ENCODE data around the gene GLDC.

Gene GLDC

GRCh38 chr9:6609497-6610016 lies 36.0 kb downstream of the GLDC start:
- TF ChIP-seq, protein P1, sequence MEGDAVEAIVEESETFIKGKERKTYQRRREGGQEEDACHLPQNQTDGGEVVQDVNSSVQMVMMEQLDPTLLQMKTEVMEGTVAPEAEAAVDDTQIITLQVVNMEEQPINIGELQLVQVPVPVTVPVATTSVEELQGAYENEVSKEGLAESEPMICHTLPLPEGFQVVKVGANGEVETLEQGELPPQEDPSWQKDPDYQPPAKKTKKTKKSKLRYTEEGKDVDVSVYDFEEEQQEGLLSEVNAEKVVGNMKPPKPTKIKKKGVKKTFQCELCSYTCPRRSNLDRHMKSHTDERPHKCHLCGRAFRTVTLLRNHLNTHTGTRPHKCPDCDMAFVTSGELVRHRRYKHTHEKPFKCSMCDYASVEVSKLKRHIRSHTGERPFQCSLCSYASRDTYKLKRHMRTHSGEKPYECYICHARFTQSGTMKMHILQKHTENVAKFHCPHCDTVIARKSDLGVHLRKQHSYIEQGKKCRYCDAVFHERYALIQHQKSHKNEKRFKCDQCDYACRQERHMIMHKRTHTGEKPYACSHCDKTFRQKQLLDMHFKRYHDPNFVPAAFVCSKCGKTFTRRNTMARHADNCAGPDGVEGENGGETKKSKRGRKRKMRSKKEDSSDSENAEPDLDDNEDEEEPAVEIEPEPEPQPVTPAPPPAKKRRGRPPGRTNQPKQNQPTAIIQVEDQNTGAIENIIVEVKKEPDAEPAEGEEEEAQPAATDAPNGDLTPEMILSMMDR (conservative IDR thresholded peaks at IDR 0.05; ENCODE audit: low read length), result no peak
- no peak for DNase-seq (ENCODE audit: low read depth)
- H3K4me3 ChIP-seq (ENCODE audit: low read length), result no peak overlapping the region

DNA sequence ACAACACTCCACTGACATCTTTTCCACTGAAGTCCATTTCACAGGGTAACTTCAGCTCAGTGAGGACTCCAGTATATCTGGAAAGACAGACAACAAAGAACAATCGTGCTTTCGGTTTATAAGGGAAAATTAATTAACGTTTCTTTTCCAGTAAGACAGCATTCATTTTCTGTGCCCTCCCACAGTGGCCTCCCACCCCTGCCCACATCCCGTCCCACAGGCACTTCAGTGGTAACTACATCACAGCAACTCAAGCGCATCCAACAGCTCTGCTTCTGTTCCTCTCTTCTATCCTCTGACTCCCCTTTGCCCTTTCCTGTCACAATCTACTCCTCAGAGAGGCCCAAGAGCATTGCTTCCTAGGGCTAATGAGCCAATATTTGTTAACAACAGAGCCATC lies 40.3 kb downstream of the GLDC start:
- TF ChIP-seq, protein P1 (conservative IDR thresholded peaks at IDR 0.05; ENCODE audit: low read length), result no peak
- H3K4me3 ChIP-seq (ENCODE audit: low read length), result no peak overlapping the region
- no peak for DNase-seq (ENCODE audit: low read depth)

GRCh38 chr9:6600426-6600825 lies 45.1 kb downstream of the GLDC start:
- TF ChIP-seq, protein P1 (conservative IDR thresholded peaks at IDR 0.05; ENCODE audit: low read length), result no peak
- no peak overlapping the region for H3K4me3 ChIP-seq (ENCODE audit: low read length)
- no peak for DNase-seq (ENCODE audit: low read depth)

- TF ChIP-seq, protein P1 (conservative IDR thresholded peaks at IDR 0.05; ENCODE audit: low read length), result no peak
- no peak overlapping the region for H3K4me3 ChIP-seq (ENCODE audit: low read length)
Measured at GRCh38 chr9:6600006-6600405, 45.5 kb downstream of the GLDC start.

GRCh38 chr9:6598249-6598725 lies 47.2 kb downstream of the GLDC start:
- TF ChIP-seq, protein P1 (conservative IDR thresholded peaks at IDR 0.05; ENCODE audit: low read length), result no peak
- H3K4me3 ChIP-seq (ENCODE audit: low read length), result no peak overlapping the region
- DNase-seq (ENCODE audit: low read depth), result no peak

More at GRCh38 chr9:6600006-6600405, 45.5 kb downstream of the GLDC start:
- DNase-seq (ENCODE audit: low read depth), result no peak

DNA sequence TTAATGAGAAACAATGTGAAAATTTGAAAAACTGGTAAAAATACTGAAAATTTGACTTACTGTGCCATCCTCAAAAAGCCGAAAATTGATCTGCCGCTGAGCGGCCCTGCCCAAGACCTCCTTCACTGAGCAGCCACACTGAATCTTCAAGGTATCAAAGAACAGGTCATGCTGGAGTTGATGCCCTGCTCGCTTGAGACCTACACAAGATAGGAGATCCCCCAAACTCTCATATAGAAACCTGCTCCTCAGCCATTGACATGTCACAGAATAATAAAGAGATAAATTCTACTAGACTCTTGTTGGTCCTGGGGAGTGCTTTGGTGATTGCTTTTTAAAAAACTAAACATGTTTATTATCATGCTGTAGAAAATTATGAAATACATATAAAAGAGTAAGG lies 52.7 kb downstream of the GLDC start:
- DNase-seq (ENCODE audit: low read depth), result no peak
- TF ChIP-seq, protein P1 (conservative IDR thresholded peaks at IDR 0.05; ENCODE audit: low read length), result no peak

DNA sequence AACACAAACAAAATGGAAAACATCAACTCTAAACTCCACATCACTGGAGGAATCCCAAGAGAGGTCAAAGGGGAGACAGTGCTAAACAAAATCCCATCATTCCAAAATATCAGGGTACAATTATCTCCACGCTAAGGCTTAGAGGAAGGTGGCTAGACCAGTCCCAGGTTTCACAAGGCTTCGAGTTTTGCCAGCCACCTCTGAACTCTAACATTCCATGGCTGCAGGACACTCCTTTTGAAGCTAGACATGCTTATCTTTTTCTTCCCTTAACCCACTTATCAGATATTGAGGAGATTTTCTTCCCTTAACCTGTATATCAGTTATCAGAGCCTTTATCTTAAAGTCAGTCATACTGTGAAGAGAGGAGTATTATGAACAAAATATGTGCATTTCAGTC lies 53.3 kb downstream of the GLDC start:
- no peak for DNase-seq (ENCODE audit: low read depth)
- TF ChIP-seq, protein P1 (conservative IDR thresholded peaks at IDR 0.05; ENCODE audit: low read length), result no peak
- H3K4me3 ChIP-seq (ENCODE audit: low read length), result no peak overlapping the region

More for the DNA sequence above, 52.7 kb downstream of the GLDC start:
- no peak overlapping the region for H3K4me3 ChIP-seq (ENCODE audit: low read length)
